ENCODE measurements around the gene PSAT1. TPM values are rescaled to one million over a fixed set of nuclear protein-coding genes. Genes with fewer than 3 reads are reported as not detected.

PSAT1 gene
- total and polyA plus RNA-seq, 2 of the 8 experiments (the other 6 are each of a cell fraction or from before 2014, with no cell fraction given): 204 to 341 TPM

DNA sequence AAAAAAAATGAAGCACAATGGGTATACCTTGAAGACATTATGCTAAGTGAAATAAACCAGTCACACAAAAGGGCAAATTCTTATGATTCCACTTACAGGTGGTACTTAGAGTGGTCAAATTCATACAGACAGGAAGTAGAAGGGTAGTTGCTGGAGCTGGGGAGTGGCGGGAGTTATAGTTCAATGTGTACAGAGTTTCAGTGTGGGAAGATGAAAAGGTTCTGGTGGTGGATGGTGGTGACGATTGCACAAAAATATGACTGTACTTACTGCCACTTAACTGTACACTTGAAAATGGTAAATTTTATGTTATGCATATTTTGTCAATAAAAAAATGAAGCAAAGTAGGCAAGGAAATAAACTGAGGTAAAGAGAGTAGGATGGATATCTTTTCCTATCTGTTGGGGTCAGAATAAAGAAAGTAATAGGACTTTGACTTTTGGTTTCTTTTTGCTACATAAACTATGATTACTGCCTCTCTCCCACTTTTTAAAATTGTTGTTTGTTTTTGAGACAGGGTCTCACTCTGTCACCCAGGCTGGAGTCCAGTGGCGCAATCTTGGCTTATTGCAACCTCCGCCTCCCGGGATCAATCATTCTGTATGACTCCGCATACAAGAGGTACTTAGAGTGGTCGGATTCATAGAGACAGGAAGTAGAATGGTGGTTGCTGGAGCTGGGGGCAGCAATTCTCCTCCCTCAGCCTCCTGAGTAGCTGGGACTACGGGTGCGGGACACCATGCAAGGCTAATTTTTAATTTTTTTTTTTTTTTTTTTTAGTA is 4.0 kb upstream of the PSAT1 start:
- Histone ChIP-seq H3K23ac (ENCODE audit: insufficient read length) (no peak overlapping the region), H3K79me2 (ENCODE audit: control insufficient read depth in 1 of 2, insufficient read depth in 2 of 2, low read length in 2 of 2) (peaks cover 9 to 10% of the 10 kb centered on the region in 2 experiments), H3K14ac (ENCODE audit: insufficient read length) (no peak overlapping the region), H3K23me2 (ENCODE audit: low read depth, low read length) (peaks cover 7% of the 10 kb centered on the region; the same call in 1 of the 2 replicates), H3K4me3 (ENCODE audit: extremely low read depth in 1 of 4, insufficient read depth in 2 of 4, low read depth in 3 of 4, low read length in 4 of 4) (no peak overlapping the region), H2AFZ (ENCODE audit: low read length) (no peak overlapping the region), H4K8ac (ENCODE audit: extremely low read depth, insufficient read depth, low read length) (no peak overlapping the region), H3K27ac (ENCODE audit: low read depth, low read length) (no peak overlapping the region), H3K27me3 (replicated peaks in 1 of 4; ENCODE audit: control insufficient read depth in 3 of 4, extremely low read depth in 1 of 4, insufficient read depth in 3 of 4, low read length in 3 of 4) (no peaks in the 10 kb centered on the region), H2BK15ac (ENCODE audit: low read length) (no peak overlapping the region; the same call in 1 of the 2 replicates), H4K20me1 (replicated peaks in 1 of 2; ENCODE audit: control insufficient read depth in 1 of 2, insufficient read depth in 2 of 2, low read length in 2 of 2) (peaks cover 0 to 3% of the 10 kb centered on the region in 2 experiments), H2AK5ac (ENCODE audit: low read depth, low read length) (no peak overlapping the region), H2BK12ac (ENCODE audit: low read depth, low read length) (no peak overlapping the region), H3K18ac (ENCODE audit: extremely low read depth, low read length) (no peak overlapping the region), H3K4me1 (replicated peaks in 1 of 4; ENCODE audit: control insufficient read depth in 3 of 4, insufficient read depth in 4 of 4, low read length in 3 of 4) (peaks cover 8 to 16% (median 12%) of the 10 kb centered on the region in 4 experiments; a peak in 6 of 7 replicates), H4K91ac (replicated peaks; ENCODE audit: insufficient read length, low read length) (no peak overlapping the region), H2BK20ac (ENCODE audit: low read length) (no peak overlapping the region), H3K36me3 (ENCODE audit: control insufficient read depth in 2 of 4, insufficient read depth in 4 of 4, low read length in 3 of 4) (no peaks in the 10 kb centered on the region), H4K5ac (ENCODE audit: insufficient read length, low read depth, low read length) (no peak overlapping the region), H3K4me2 (ENCODE audit: insufficient read depth in 1 of 2, low read depth in 2 of 2, low read length in 2 of 2) (no peak overlapping the region), H3K9ac (replicated peaks in 1 of 4; ENCODE audit: extremely low read depth in 1 of 4, low read depth in 3 of 4, low read length in 3 of 4) (no peak overlapping the region), H3K79me1 (ENCODE audit: low read depth, low read length) (peaks cover 2% of the 10 kb centered on the region; the same call in 1 of the 2 replicates), H3K4ac (replicated peaks; ENCODE audit: insufficient read length, low read depth, low read length) (no peak overlapping the region), H2BK5ac (ENCODE audit: low read depth, low read length) (no peak overlapping the region), H3K9me3 (ENCODE audit: insufficient read depth in 2 of 2, low read depth in 1 of 2, low read length in 1 of 2) (no peaks in the 10 kb centered on the region), H3K56ac (replicated peaks; ENCODE audit: insufficient read length, low read depth, low read length) (no peak overlapping the region), H2BK120ac (replicated peaks; ENCODE audit: low read depth, low read length) (no peak overlapping the region)
- TF ChIP-seq RXRA (IDR thresholded peaks at IDR 0.05; ENCODE audit: insufficient read depth, low read depth, low read length) (no peak), TEAD4 (IDR thresholded peaks at IDR 0.05; ENCODE audit: low read depth, low read length) (no peak), SIRT6 (IDR thresholded peaks at IDR 0.05; ENCODE audit: low read length) (no peak), BCL11A (IDR thresholded peaks at IDR 0.05; ENCODE audit: low read depth in 2 of 2, low read length in 2 of 2) (no peak)
- TF ChIP-seq, protein P1, sequence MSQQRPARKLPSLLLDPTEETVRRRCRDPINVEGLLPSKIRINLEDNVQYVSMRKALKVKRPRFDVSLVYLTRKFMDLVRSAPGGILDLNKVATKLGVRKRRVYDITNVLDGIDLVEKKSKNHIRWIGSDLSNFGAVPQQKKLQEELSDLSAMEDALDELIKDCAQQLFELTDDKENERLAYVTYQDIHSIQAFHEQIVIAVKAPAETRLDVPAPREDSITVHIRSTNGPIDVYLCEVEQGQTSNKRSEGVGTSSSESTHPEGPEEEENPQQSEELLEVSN (IDR thresholded peaks at IDR 0.05): no peak
- ChIA-PET POLR2A (ENCODE audit: partially characterized antibody) (interaction anchor here (1.1 to 27.8 kb wide), 5 partner anchors 13 to 262 kb away, joined by 3 to 936 read pairs (median 520); partner anchors contain the start of genes CEP78 and GNAQ), CTCF (ENCODE audit: partially characterized antibody) (interaction anchor here (0.7 kb wide), 1 partner anchor 118 kb away, joined by 3 read pairs; no protein-coding TSS in a partner anchor)
- FAIRE-seq (no peak), DNase-seq (ENCODE audit: low read depth in 1 of 2, low spot score in 2 of 2) (no peak)
- 88% methylated on average over 9 of the region's 9 CpGs; no CpG with 5 or more reads in 1 of the 2 experiments for WGBS, 2 experiments (ENCODE audit: extremely low coverage in 1 of 2, insufficient coverage in 1 of 2, insufficient read length in 1 of 2, insufficient replicate concordance in 2 of 2, low coverage in 1 of 2, low lambda C conversion rate in 2 of 2, missing lambda C conversion rate in 1 of 2)

All from H1 (cell line).